Right renal pelvis (tissue), 4 donors: ENCODE results near the gene ALX1. TPM values are rescaled to one million over a fixed set of nuclear protein-coding genes. Genes with fewer than 3 reads are reported as not detected.

ENCODE experiments used
- DNase-seq, 4 donors: peaks; one replicate each; pipeline ENCODE4 v3.0.0-alpha.2; 2013; ENCODE audit warnings: low read depth in 4 of 4, low spot score in 3 of 4, missing footprints in 1 of 4
- polyA plus RNA-seq, 4 donors: library from polyadenylated mRNA; unstranded; fragments of 120-200 nt; gene quantifications; one replicate each; pipeline ENCODE4 v1.2.1, GENCODE V29; 2013; ENCODE audit not compliant: insufficient read length in 4 of 4

ALX1 gene
- polyA plus RNA-seq: 10 to 100 TPM; 23.3 to 54.4 (median 41.5) TPM

GRCh38 chr12:85280165-85280983, at the start of gene ALX1:
TSS of gene ALX1 (plus strand) at chr12:85280220. CDS start at chr12:85280262, 42 bp downstream.
- DNase-seq: peak in 3 of 4 donors; percentile 60 to 67 (median 65)

GRCh38 chr12:85237327-85237726, 42.7 kb upstream of the ALX1 start:
- no peak for DNase-seq

- DNase-seq: no peak
Observed at GRCh38 chr12:85244561-85244960, 35.5 kb upstream of the ALX1 start.

GRCh38 chr12:85253853-85254252, 26.2 kb upstream of the ALX1 start:
- DNase-seq: no peak

- no peak for DNase-seq
Observed at GRCh38 chr12:85257671-85258070, 22.3 kb upstream of the ALX1 start.

- DNase-seq: no peak
Observed at GRCh38 chr12:85260447-85260846, 19.6 kb upstream of the ALX1 start.

- DNase-seq: no peak
Observed at GRCh38 chr12:85260896-85261295, 19.1 kb upstream of the ALX1 start.

- no peak for DNase-seq
Observed at GRCh38 chr12:85266356-85266755, 13.7 kb upstream of the ALX1 start.

- DNase-seq: no peak
Observed at GRCh38 chr12:85273381-85274314, 6.4 kb upstream of the ALX1 start.

- DNase-seq: no peak
Observed at GRCh38 chr12:85274315-85274651, 5.7 kb upstream of the ALX1 start.

- no peak for DNase-seq
Observed at GRCh38 chr12:85275374-85275773, 4.6 kb upstream of the ALX1 start.

GRCh38 chr12:85277191-85277590, 2.8 kb upstream of the ALX1 start:
- DNase-seq: no peak

- DNase-seq: no peak
Observed at GRCh38 chr12:85277900-85278597, 2.0 kb upstream of the ALX1 start.

- no peak for DNase-seq
Observed at GRCh38 chr12:85278598-85279448, 1.2 kb upstream of the ALX1 start.

- no peak for DNase-seq
Observed at GRCh38 chr12:85279449-85280164, 413 bp upstream of the ALX1 start.

GRCh38 chr12:85280984-85281630, 1.1 kb downstream of the ALX1 start:
- no peak for DNase-seq

- no peak for DNase-seq
Observed at GRCh38 chr12:85281636-85282312, 1.8 kb downstream of the ALX1 start.

GRCh38 chr12:85283560-85283959, 3.5 kb downstream of the ALX1 start:
- DNase-seq: no peak
